Smooth muscle cell of trachea (primary cell): ENCODE data around the gene OR1L1. TPM values are rescaled to one million over a fixed set of nuclear protein-coding genes. Genes with fewer than 3 reads are reported as not detected.

ENCODE experiments used
- total RNA-seq: library from RNA; depleted of rRNA; stranded (reverse); fragments of >200 nt; gene quantifications from 2 replicates; pipeline ENCODE4 v1.2.1, GENCODE V29; 2014

Gene OR1L1, protein sequence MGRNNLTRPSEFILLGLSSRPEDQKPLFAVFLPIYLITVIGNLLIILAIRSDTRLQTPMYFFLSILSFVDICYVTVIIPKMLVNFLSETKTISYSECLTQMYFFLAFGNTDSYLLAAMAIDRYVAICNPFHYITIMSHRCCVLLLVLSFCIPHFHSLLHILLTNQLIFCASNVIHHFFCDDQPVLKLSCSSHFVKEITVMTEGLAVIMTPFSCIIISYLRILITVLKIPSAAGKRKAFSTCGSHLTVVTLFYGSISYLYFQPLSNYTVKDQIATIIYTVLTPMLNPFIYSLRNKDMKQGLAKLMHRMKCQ
- total RNA-seq, result not detected in 2 replicates

DNA sequence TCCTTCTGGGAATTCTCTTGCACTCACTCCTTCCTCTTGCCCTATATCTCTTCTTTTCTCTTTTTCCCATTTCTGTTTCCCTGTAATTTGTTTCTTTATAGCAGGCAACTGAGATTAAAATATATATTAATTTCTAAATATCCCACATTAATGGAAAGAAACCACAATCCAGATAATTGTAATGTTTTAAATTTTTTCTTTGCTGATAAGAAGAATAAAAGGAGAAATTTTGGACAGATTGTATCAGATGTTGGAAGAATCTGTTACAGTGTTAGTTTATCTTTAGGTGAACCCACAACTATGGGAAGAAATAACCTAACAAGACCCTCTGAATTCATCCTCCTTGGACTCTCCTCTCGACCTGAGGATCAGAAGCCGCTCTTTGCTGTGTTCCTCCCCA, at the start of gene OR1L1:
Gene OR1L1, plus strand, starts transcription at position 301 of the 400 bp plus-strand sequence. Its CDS starts 0 bp downstream, at position 301.

GRCh38 chr9:122614362-122614761, 47.2 kb upstream of the OR1L1 start, which contains the start of gene OR1Q1:
Gene OR1Q1, plus strand, starts transcription at chr9:122614738. Its CDS starts 0 bp downstream, at chr9:122614738.

DNA sequence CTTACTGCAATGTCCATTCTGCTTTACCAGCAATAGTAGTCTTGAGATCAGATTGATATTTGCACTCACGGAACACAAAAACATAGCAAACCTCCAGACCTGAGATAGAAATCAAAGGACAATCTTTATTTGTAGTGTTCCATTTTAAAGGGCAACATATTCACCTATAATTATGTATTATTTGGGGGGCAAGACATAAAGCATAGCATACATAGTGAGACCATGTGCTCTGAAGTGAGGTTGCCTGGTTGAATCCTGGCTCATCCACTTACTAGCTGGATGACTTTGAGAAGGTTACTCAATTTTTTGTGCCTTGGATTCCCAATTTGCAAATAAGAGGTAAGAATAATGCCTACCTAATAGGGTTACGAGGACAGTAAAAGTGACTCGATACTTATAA, 4.0 kb upstream of the OR1L1 start, which contains the start of gene OR1B1:
Gene OR1B1, minus strand, starts transcription at position 101 of the 400 bp plus-strand sequence.

Other genes with a start within 250 kb of the OR1L1 start
- gene OR1J1, start 183.8 kb upstream of the OR1L1 start, total RNA-seq, result not detected in 2 replicates
- gene OR1J2, start 150.9 kb upstream of the OR1L1 start, total RNA-seq, result not detected in 2 replicates
- 0.17 TPM in 1 of 2 replicates, not detected in the other for gene OR1J4, start 142.6 kb upstream of the OR1L1 start, total RNA-seq
- gene OR1N1, start 134.4 kb upstream of the OR1L1 start, total RNA-seq, result not detected in 2 replicates
- gene OR1N2, start 108.6 kb upstream of the OR1L1 start, total RNA-seq, result not detected in 2 replicates
- 0.15 TPM in 1 of 2 replicates, not detected in the other for gene OR1L8, start 78.3 kb upstream of the OR1L1 start, total RNA-seq
- gene OR1Q1, start 47.0 kb upstream of the OR1L1 start, total RNA-seq, result not detected in 2 replicates
- not detected in 2 replicates for gene OR1B1, start 4.1 kb upstream of the OR1L1 start, total RNA-seq
- gene OR1L3, start 13.4 kb downstream of the OR1L1 start, total RNA-seq, result not detected in 2 replicates
- not detected in 2 replicates for gene OR1L4, start 62.3 kb downstream of the OR1L1 start, total RNA-seq
- not detected in 2 replicates for gene OR1L6, start 80.6 kb downstream of the OR1L1 start, total RNA-seq
- gene OR5C1, start 127.2 kb downstream of the OR1L1 start, total RNA-seq, result not detected in 2 replicates
- not detected in 2 replicates for gene OR1K1, start 138.4 kb downstream of the OR1L1 start, total RNA-seq
- gene PDCL, start 166.9 kb downstream of the OR1L1 start, total RNA-seq, result 28.9 and 32.3 TPM in 2 replicates
- gene RC3H2, start 243.6 kb downstream of the OR1L1 start, total RNA-seq, result 31.6 and 39.0 TPM in 2 replicates